ENCODE measurements around the gene NATD1. TPM values are rescaled to one million over a fixed set of nuclear protein-coding genes. Genes with fewer than 3 reads are reported as not detected.

NATD1 gene
- total and polyA plus RNA-seq, 10 of the 15 experiments (the other 5 are each of a cell fraction or from before 2014, with no cell fraction given) = 0.02 to 0.33 (median 0.15) TPM

- TF ChIP-seq ZBTB4 (CRISPR knock-in tag; IDR thresholded peaks at IDR 0.05) (no peak), NFYB (IDR thresholded peaks at IDR 0.05; ENCODE audit: insufficient read depth, low read depth, low read length) (peak; percentile 92), NR2F1 (conservative IDR thresholded peaks at IDR 0.05) (peak; percentile 80), USF1 (IDR thresholded peaks at IDR 0.05; ENCODE audit: borderline replicate concordance, extremely low read length, insufficient read depth, low read depth, low read length) (peak; percentile 98), PRDM15 (CRISPR knock-in tag; IDR thresholded peaks at IDR 0.05) (no peak), MEF2B (IDR thresholded peaks at IDR 0.05; ENCODE audit: partially characterized antibody, poor library complexity, severe bottlenecking) (no peak), SREBF2 (IDR thresholded peaks at IDR 0.05; ENCODE audit: low read length) (no peak), POLR2A (IDR thresholded peaks at IDR 0.05; ENCODE audit: low read depth, low read length) (peak; percentile 81)
Measured at GRCh38 chr17:21275579-21276263, 22.5 kb upstream of the NATD1 start (continued).
